Vagina (tissue), 2 donors: ENCODE results near the gene SCGN.

Experiments
- CTCF ChIP-seq, 3 experiments: fragments of 450-650 bp in 2 of 3; fragments of 200-600 bp in 1 of 3; sonication (generic) in 1 of 3; IDR thresholded peaks; one replicate each; pipeline ENCODE4 v1.5.1; 2017 to 2019; ENCODE audit warnings: antibody characterized with exemption in 3 of 3, mild to moderate bottlenecking in 2 of 3, moderate library complexity in 2 of 3
- POLR2AphosphoS5 ChIP-seq, 2 donors: sonication (generic); formaldehyde crosslinking; IDR thresholded peaks; one replicate each; pipeline ENCODE4 v1.9.0; 2017; ENCODE audit warnings: antibody characterized with exemption in 2 of 2, mild to moderate bottlenecking in 2 of 2, low read depth in 1 of 2; ENCODE audit not compliant: insufficient read depth in 1 of 2

GRCh38 chr6:25637960-25638434, 14.0 kb upstream of the SCGN start:
- no peak for TF ChIP-seq CTCF (IDR thresholded peaks at IDR 0.05)
- no peak for TF ChIP-seq POLR2AphosphoS5 (IDR thresholded peaks at IDR 0.05; ENCODE audit: insufficient read depth in 1 of 2, low read depth in 1 of 2)
